B cell (primary cell): ENCODE measurements around the gene PDILT. TPM values are rescaled to one million over a fixed set of nuclear protein-coding genes. Genes with fewer than 3 reads are reported as not detected.

Source experiments
- ATAC-seq: fragments of 200-7000 bp; cut with Tn5 transposase; one replicate; pipeline ENCODE4 v1.10.0; 2021; ENCODE audit warnings: low read depth, mild to moderate bottlenecking, moderate number of reproducible peaks, moderate library complexity
- CTCF ChIA-PET: fragments of 350-600 bp; sonication (Branson Sonifier 250); formaldehyde crosslinking; loops from one replicate; lab custom pipeline; 2021; ENCODE audit warnings: antibody characterized with exemption, inconsistent platforms; lab: Charles Lee
- POLR2A ChIA-PET: fragments of 350-600 bp; sonication (Branson Sonifier 250); formaldehyde crosslinking; loops from one replicate; lab custom pipeline; 2021; ENCODE audit warnings: antibody characterized with exemption; lab: Charles Lee
- DNase-seq: peaks from one replicate; pipeline ENCODE4 v3.0.0; 2013
- H2AFZ ChIP-seq: 2 replicates; pipeline ENCODE4 v1.6.1; 2012; ENCODE audit warnings: mild to moderate bottlenecking, low read depth, low read length; ENCODE audit not compliant: insufficient read depth, poor library complexity, severe bottlenecking
- H3K27ac ChIP-seq, 2 donors: 1 replicate in 1 of 2; 2 replicates in 1 of 2; pipeline ENCODE4 v1.5.1; 2012 to 2013; ENCODE audit warnings: low read length in 2 of 2, mild to moderate bottlenecking in 2 of 2, moderate library complexity in 1 of 2
- H3K27me3 ChIP-seq, 4 experiments: fragments of 200-600 bp in 1 of 4; sonication (generic) in 1 of 4; replicated peaks in 1 of 4; 1 replicate in 2 of 4; 2 replicates in 2 of 4; pipeline versions ENCODE4 v1.6.1 to v1.7.0; 2013 to 2016; ENCODE audit warnings: low read length in 3 of 4, mild to moderate bottlenecking in 2 of 4, mixed read lengths in 1 of 4, moderate library complexity in 1 of 4; ENCODE audit not compliant: insufficient read depth in 4 of 4, control insufficient read depth in 3 of 4; ENCODE audit errors: control extremely low read depth in 1 of 4
- H3K36me3 ChIP-seq, 2 experiments: replicated peaks in 1 of 2; 1 replicate in 1 of 2; 2 replicates in 1 of 2; pipeline versions ENCODE4 v1.6.1 to v1.7.1; 2013; ENCODE audit warnings: low read length in 1 of 2; ENCODE audit not compliant: insufficient read depth in 2 of 2, control insufficient read depth in 1 of 2; ENCODE audit errors: control extremely low read depth in 1 of 2, extremely low read depth in 1 of 2
- H3K4me1 ChIP-seq, 2 donors: fragments of 200-600 bp in 1 of 2; sonication (generic) in 1 of 2; 1 replicate in 1 of 2; 2 replicates in 1 of 2; pipeline versions ENCODE4 v1.5.1 to v1.6.1; 2013 to 2017; ENCODE audit warnings: low read length in 2 of 2; ENCODE audit not compliant: control insufficient read depth in 2 of 2, insufficient read depth in 2 of 2
- H3K4me2 ChIP-seq: replicated peaks from 2 replicates; pipeline ENCODE3; 2012; ENCODE audit warnings: mild to moderate bottlenecking, low read depth, low read length; ENCODE audit not compliant: poor library complexity, severe bottlenecking
- H3K4me3 ChIP-seq, 5 experiments: fragments of 200-600 bp in 1 of 5; sonication (generic) in 1 of 5; 1 replicate in 3 of 5; 2 replicates in 2 of 5; pipeline versions ENCODE4 v1.5.1 to v1.7.0; 2011 to 2016; ENCODE audit warnings: low read length in 4 of 5, mild to moderate bottlenecking in 4 of 5, low read depth in 2 of 5, control low read depth in 1 of 5, moderate library complexity in 1 of 5; ENCODE audit not compliant: insufficient read depth in 1 of 5; ENCODE audit errors: control extremely low read depth in 1 of 5, extremely low read depth in 1 of 5
- H3K79me2 ChIP-seq: fragments of 200-600 bp; sonication (generic); one replicate; pipeline ENCODE4 v1.6.0; 2016; ENCODE audit warnings: low read length; ENCODE audit not compliant: control insufficient read depth, insufficient read depth
- H3K9ac ChIP-seq: fragments of 200-600 bp; sonication (generic); 2 replicates; pipeline ENCODE4 v1.6.1; 2017; ENCODE audit warnings: mild to moderate bottlenecking, low read length, moderate library complexity
- H3K9me3 ChIP-seq, 3 donors: one replicate each; pipeline versions ENCODE4 v1.6.1 to v1.7.1; 2013; ENCODE audit warnings: low read length in 2 of 3; ENCODE audit not compliant: control insufficient read depth in 2 of 3, insufficient read depth in 1 of 3; ENCODE audit errors: control extremely low read depth in 1 of 3
- H4K20me1 ChIP-seq: 2 replicates; pipeline ENCODE4 v1.6.0; 2012; ENCODE audit warnings: mild to moderate bottlenecking, low read length; ENCODE audit not compliant: insufficient read depth, control insufficient read depth, poor library complexity, severe bottlenecking
- H3K27ac Mint-ChIP-seq: one replicate; pipeline ENCODE4 v1.8.0; 2021; ENCODE audit warnings: mixed read lengths
- H3K27me3 Mint-ChIP-seq: one replicate; pipeline ENCODE4 v1.8.0; 2021; ENCODE audit warnings: mixed read lengths
- H3K4me1 Mint-ChIP-seq: one replicate; pipeline ENCODE4 v1.8.0; 2021; ENCODE audit warnings: mixed read lengths
- H3K4me3 Mint-ChIP-seq: one replicate; pipeline ENCODE4 v1.8.0; 2021; ENCODE audit warnings: mixed read lengths
- H3K9me3 Mint-ChIP-seq: one replicate; pipeline ENCODE4 v1.8.0; 2022; ENCODE audit warnings: mixed read lengths; ENCODE audit not compliant: insufficient read depth
- CTCF ChIP-seq: fragments of 200-600 bp; IDR thresholded peaks from one replicate; pipeline ENCODE4 v1.8.0; 2022; ENCODE audit warnings: antibody characterized with exemption, mild to moderate bottlenecking
- EZH2 ChIP-seq: IDR thresholded peaks from 2 replicates; pipeline ENCODE4 v1.6.1; 2012; ENCODE audit warnings: borderline replicate concordance, low read depth, mild to moderate bottlenecking, moderate library complexity, low read length; ENCODE audit not compliant: insufficient read depth, poor library complexity, severe bottlenecking
- WGBS: methylation state at CpG from one replicate; pipeline ENCODE4 v1.1.5; 2013; ENCODE audit warnings: missing lambda C conversion rate; ENCODE audit not compliant: insufficient coverage; 5-methylcytosine and 5-hydroxymethylcytosine counted together
- intact Hi-C: fragments of 100-400 bp; cut with micrococcal nuclease; formaldehyde crosslinking; loops from one replicate; pipeline ENCODE4 v1.10.0; 2022
- polyA plus RNA-seq: library from polyadenylated mRNA; depleted of rRNA; stranded (reverse); fragments of >200 nt; gene quantifications from 2 replicates; pipeline ENCODE4 v1.2.3, GENCODE V29; 2012
- total RNA-seq, 2 donors: library from RNA; stranded (reverse); fragments of 120-200 nt in 1 of 2; gene quantifications; 1 replicate in 1 of 2; 2 replicates in 1 of 2; pipeline versions ENCODE4 v1.2.3 to v1.2.4, GENCODE V29; 2013 to 2022

PDILT gene
- total and polyA plus RNA-seq, 2 donors (not counting 1 experiment from before 2014, with no cell fraction given): not detected

- ChIA-PET CTCF (interaction anchor here (2.0 kb wide), 1 partner anchor 9 kb away, joined by 7 read pairs; no protein-coding TSS in a partner anchor), POLR2A (no interaction called here)
- WGBS: 96% methylated on average over 4 of the region's 6 CpGs
- no peak overlapping the region for H3K4me2 ChIP-seq
- ATAC-seq: no peak
- TF ChIP-seq EZH2 (no peak), CTCF (no peak)
- no peaks in the 10 kb centered on the region for H3K27me3 ChIP-seq
- intact Hi-C loops: no loop called here
- Mint-ChIP-seq H3K9me3 (peaks cover 3% of the 10 kb centered on the region), H3K4me3 (no peak overlapping the region), H3K4me1 (no peaks in the 10 kb centered on the region), H3K27me3 (peaks cover 18% of the 10 kb centered on the region), H3K27ac (no peak overlapping the region)
- no peaks in the 10 kb centered on the region for H3K9me3 ChIP-seq
- H4K20me1 ChIP-seq: no peaks in the 10 kb centered on the region
- H3K79me2 ChIP-seq: no peaks in the 10 kb centered on the region
- H3K9ac ChIP-seq: no peak overlapping the region
- H3K27ac ChIP-seq: no peak overlapping the region
- no peaks in the 10 kb centered on the region for H3K36me3 ChIP-seq
- no peak for DNase-seq
- no peak overlapping the region for H3K4me3 ChIP-seq
- no peaks in the 10 kb centered on the region for H3K4me1 ChIP-seq
- H2AFZ ChIP-seq: no peak overlapping the region
Observed at GRCh38 chr16:20309786-20310185, 94.8 kb downstream of the PDILT start.

Other genes starting within 250 kb of the PDILT start
- gene GP2, start 77.2 kb downstream of the PDILT start, total RNA-seq: not detected in 2 replicates
- gene GP2, start 77.2 kb downstream of the PDILT start, polyA plus RNA-seq: not detected in 2 replicates
- not detected in 2 replicates for gene UMOD, start 52.0 kb downstream of the PDILT start, total RNA-seq
- not detected in 2 replicates for gene UMOD, start 52.0 kb downstream of the PDILT start, polyA plus RNA-seq
- gene ACSM5, start 4.8 kb upstream of the PDILT start, total RNA-seq: not detected in 2 replicates
- not detected in 2 replicates for gene ACSM5, start 4.8 kb upstream of the PDILT start, polyA plus RNA-seq
- not detected in 2 replicates for gene ACSM2A, start 46.8 kb upstream of the PDILT start, total RNA-seq
- not detected in 2 replicates for gene ACSM2A, start 46.8 kb upstream of the PDILT start, polyA plus RNA-seq
- not detected in 2 replicates for gene ACSM2B, start 171.6 kb upstream of the PDILT start, total RNA-seq
- not detected in 2 replicates for gene ACSM2B, start 171.6 kb upstream of the PDILT start, polyA plus RNA-seq